NCI-H128 (cell line): ENCODE measurements around the gene RIPPLY2.
"Not testable (repeated sequence)": the region's sequence is repeated elsewhere in the genome, so short reads cannot be mapped to it uniquely, and the experiment has no call there.

Source experiments
- DNase-seq: peaks from one replicate; lab custom pipeline; 2025; ENCODE audit not compliant: unreplicated experiment; lab: John Stamatoyannopoulos, UW

Gene RIPPLY2

DNA sequence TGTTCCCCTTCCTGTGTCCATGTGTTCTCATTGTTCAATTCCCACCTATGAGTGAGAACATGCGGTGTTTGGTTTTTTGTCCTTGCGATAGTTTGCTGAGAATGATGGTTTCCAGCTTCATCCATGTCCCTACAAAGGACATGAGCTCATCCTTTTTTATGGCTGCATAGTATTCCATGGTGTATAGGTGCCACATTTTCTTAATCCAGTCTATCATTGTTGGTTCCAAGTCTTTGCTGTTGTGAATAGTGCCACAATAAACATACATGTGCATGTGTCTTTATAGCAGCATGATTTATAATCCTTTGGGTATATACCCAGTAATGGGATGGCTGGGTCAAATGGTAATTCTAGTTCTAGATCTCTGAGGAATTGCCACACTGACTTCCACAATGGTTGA lies 43.9 kb downstream of the RIPPLY2 start:
- DNase-seq = not testable (repeated sequence)

DNA sequence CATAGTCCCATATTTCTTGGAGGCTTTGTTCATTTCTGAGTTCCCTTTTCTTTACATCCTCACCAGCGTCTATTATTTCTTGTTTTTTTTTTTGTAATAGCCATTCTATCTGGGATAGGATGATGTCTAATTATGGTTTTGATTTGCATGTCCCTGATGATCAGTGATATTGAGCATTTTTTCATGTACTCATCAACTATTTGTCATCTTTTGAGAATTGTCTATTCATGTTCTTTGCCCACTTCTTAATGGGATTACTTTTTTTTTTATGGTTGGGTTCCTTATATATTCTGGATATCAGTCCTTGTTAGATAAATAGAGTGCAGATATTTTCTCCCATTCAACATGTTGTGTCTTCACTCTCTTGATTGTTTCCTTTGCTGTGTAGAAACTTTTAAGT lies 48.5 kb downstream of the RIPPLY2 start:
- DNase-seq = no peak

DNA sequence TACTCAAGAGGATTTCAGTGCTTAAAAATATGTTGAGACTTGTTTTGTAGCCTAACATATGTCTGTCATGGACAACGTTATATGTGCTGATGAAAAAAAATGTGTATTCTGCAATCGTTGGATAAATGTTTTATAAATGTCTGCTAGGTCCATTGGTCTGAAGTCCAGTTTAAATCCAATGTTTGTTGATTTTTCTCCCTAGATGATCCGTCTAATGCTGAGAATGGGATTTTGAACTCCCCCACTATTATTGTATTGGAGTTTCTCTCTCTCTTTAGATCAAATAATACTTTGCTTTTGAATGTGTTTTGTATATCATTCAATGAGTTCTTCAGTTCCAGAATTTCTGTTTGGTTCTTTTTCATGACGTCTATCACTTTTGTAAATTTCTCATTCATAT lies 51.2 kb downstream of the RIPPLY2 start:
- DNase-seq = no peak

DNA sequence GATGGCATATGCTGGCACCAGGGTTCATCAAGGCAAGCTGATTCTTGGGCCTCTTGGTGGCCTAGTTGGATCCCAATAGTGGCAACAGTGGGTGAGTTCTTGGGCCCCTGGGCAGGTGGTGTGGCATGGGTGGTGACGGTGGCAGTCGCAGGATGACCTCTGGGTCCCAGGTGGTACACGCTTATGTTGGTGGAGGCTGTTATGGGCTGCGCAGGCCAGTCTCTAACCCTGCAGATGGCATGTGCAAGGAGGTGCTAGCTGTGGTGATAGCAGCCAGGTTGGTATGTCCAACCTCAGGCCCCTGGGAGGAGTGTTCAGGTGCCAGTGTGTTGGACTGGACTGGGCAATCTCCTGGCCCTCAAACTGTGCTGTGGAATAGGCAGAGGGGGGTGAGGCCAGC lies 52.5 kb downstream of the RIPPLY2 start:
- DNase-seq = no peak
